PC-3 (cell line): ENCODE results near the gene SRXN1. TPM values are rescaled to one million over a fixed set of nuclear protein-coding genes. Genes with fewer than 3 reads are reported as not detected.

Experiments
- ATAC-seq: fragments of 200-7000 bp; cut with Tn5 transposase; 2 replicates; pipeline ENCODE4 v1.9.1; 2020; ENCODE audit warnings: mild to moderate bottlenecking, moderate library complexity
- BruUV-seq: library from RNA; stranded (reverse); fragments of 400-500 nt; replicated peaks from 2 replicates; lab custom pipeline; 2021; lab: Mats Ljungman, UMichigan
- CTCF ChIA-PET: fragments of 300-600 bp; sonication (Branson Sonifier 250); formaldehyde crosslinking; loops from one replicate; lab custom pipeline; 2022; ENCODE audit warnings: antibody characterized with exemption; lab: Charles Lee
- POLR2A ChIA-PET: fragments of 300-600 bp; sonication (Branson Sonifier 250); formaldehyde crosslinking; loops from one replicate; lab custom pipeline; 2022; ENCODE audit warnings: antibody characterized with exemption; ENCODE audit not compliant: unreplicated experiment; lab: Charles Lee
- DNase-seq: peaks from one replicate; pipeline ENCODE4 v3.0.0-alpha.2; 2015
- H2AFZ ChIP-seq: fragments of 300-600 bp; sonication (generic); 2 replicates; pipeline ENCODE4 v1.6.0; 2016; ENCODE audit warnings: antibody characterized with exemption, low read length
- H3F3A ChIP-seq: fragments of 300-600 bp; sonication (generic); one replicate; pipeline ENCODE4 v1.6.0; 2017; ENCODE audit warnings: antibody characterized with exemption, low read length, control low read depth, mild to moderate bottlenecking; ENCODE audit not compliant: unreplicated experiment
- H3K27ac ChIP-seq: fragments of 300-600 bp; sonication (generic); 2 replicates; pipeline ENCODE4 v1.5.1; 2016; ENCODE audit warnings: mild to moderate bottlenecking, low read length
- H3K27me3 ChIP-seq: fragments of 300-600 bp; sonication (generic); 2 replicates; pipeline ENCODE4 v1.6.1; 2016; ENCODE audit warnings: low read length, mixed read lengths
- H3K36me3 ChIP-seq: fragments of 300-600 bp; sonication (generic); 2 replicates; pipeline ENCODE4 v1.6.1; 2016; ENCODE audit warnings: low read depth, mixed run types, low read length, mixed read lengths
- H3K4me1 ChIP-seq: fragments of 300-600 bp; sonication (generic); 2 replicates; pipeline ENCODE4 v1.5.1; 2016; ENCODE audit warnings: low read length; ENCODE audit not compliant: insufficient read depth
- H3K4me2 ChIP-seq: fragments of 300-600 bp; sonication (generic); 2 replicates; pipeline ENCODE4 v1.6.0; 2016; ENCODE audit warnings: low read length
- H3K4me3 ChIP-seq: fragments of 300-600 bp; sonication (generic); 2 replicates; pipeline ENCODE4 v1.5.1; 2016; ENCODE audit warnings: mild to moderate bottlenecking, low read length, mixed read lengths
- H3K79me2 ChIP-seq: fragments of 300-600 bp; sonication (generic); 2 replicates; pipeline ENCODE4 v1.6.1; 2017; ENCODE audit warnings: low read length, mixed read lengths
- H3K9ac ChIP-seq: fragments of 300-600 bp; sonication (generic); 2 replicates; pipeline ENCODE4 v1.6.0; 2016; ENCODE audit warnings: mild to moderate bottlenecking, low read length
- H3K9me2 ChIP-seq: fragments of 300-600 bp; sonication (generic); replicated peaks from 2 replicates; pipeline ENCODE4 v1.6.1; 2016; ENCODE audit warnings: mixed run types, low read length, mixed read lengths
- H3K9me3 ChIP-seq: fragments of 300-600 bp; sonication (generic); 2 replicates; pipeline ENCODE4 v1.6.1; 2016; ENCODE audit warnings: low read length, mixed read lengths
- H4K20me1 ChIP-seq: fragments of 300-600 bp; sonication (generic); 2 replicates; pipeline ENCODE4 v1.6.1; 2016; ENCODE audit warnings: low read length, mixed read lengths
- CTCF ChIP-seq: fragments of 300-600 bp; sonication (generic); conservative IDR thresholded peaks from 2 replicates; pipeline ENCODE4 v1.5.1; 2017; ENCODE audit warnings: antibody characterized with exemption, low read depth, mild to moderate bottlenecking, low read length
- EZH2 ChIP-seq: fragments of 300-600 bp; sonication (generic); IDR thresholded peaks from one replicate; pipeline ENCODE4 v1.6.1; 2017; ENCODE audit warnings: antibody characterized with exemption, mild to moderate bottlenecking, low read length; ENCODE audit not compliant: unreplicated experiment
- EZH2phosphoT487 ChIP-seq: fragments of 300-600 bp; sonication (generic); IDR thresholded peaks from 2 replicates; pipeline ENCODE4 v1.6.1; 2018; ENCODE audit warnings: mild to moderate bottlenecking, antibody characterized with exemption, low read length, borderline replicate concordance
- intact Hi-C: fragments of 100-400 bp; cut with micrococcal nuclease; formaldehyde crosslinking; loops from 2 replicates; pipeline ENCODE4 v1.9.0; 2023
- total RNA-seq: library from RNA; depleted of rRNA; stranded (reverse); fragments of >200 nt; gene quantifications from 2 replicates; pipeline ENCODE4 v1.2.3, GENCODE V29; 2014

SRXN1 gene
- total RNA-seq, 1 experiment from 2014 or later = 105 TPM

DNA sequence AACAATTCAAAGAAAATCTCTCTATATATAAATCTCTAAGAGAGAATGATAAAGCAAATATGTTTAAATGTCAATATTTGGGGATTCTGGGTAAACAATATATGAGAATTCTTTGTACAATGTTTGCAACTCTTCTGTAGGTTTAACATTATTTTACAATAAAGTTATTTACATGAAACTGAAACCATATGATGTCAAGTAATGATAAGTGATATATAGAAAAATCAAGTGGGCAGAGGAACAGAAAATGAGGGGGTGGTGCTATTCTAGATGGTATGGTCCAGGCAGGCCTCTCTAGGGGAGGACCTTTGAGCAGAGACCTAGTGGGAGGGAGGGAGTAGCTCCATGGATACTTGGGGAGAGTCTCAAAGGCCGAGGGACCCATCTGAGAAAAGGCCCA, 39.0 kb upstream of the SRXN1 start:
- DNase-seq (no peak), ATAC-seq (no peak)
- Histone ChIP-seq H3K27me3 (peaks cover 90% of the 10 kb centered on the region), H3K79me2 (no peaks in the 10 kb centered on the region), H3K9ac (no peak overlapping the region), H3K4me3 (no peak overlapping the region), H3K4me1 (no peaks in the 10 kb centered on the region), H3K9me2 (no peaks in the 10 kb centered on the region), H3F3A (no peaks in the 10 kb centered on the region), H3K27ac (no peak overlapping the region), H4K20me1 (no peaks in the 10 kb centered on the region), H3K36me3 (no peaks in the 10 kb centered on the region), H3K9me3 (no peaks in the 10 kb centered on the region), H2AFZ (no peak overlapping the region), H3K4me2 (no peak overlapping the region)
- TF ChIP-seq EZH2 (no peak), EZH2phosphoT487 (no peak), CTCF (no peak)
- ChIA-PET CTCF (no interaction called here), POLR2A (no interaction called here)
- BruUV-seq = no TSS peak
- intact Hi-C loops = no loop called here

- Histone ChIP-seq H3K4me1 (no peaks in the 10 kb centered on the region), H3K9me3 (no peaks in the 10 kb centered on the region), H2AFZ (no peak overlapping the region), H3K27me3 (peaks cover 81% of the 10 kb centered on the region), H3K4me2 (no peak overlapping the region), H4K20me1 (no peaks in the 10 kb centered on the region), H3K27ac (no peak overlapping the region), H3K79me2 (no peaks in the 10 kb centered on the region), H3K9me2 (no peaks in the 10 kb centered on the region), H3K36me3 (no peaks in the 10 kb centered on the region), H3K4me3 (no peak overlapping the region), H3F3A (no peaks in the 10 kb centered on the region), H3K9ac (no peak overlapping the region)
- ChIA-PET CTCF (no interaction called here), POLR2A (no interaction called here)
- intact Hi-C loops = no loop called here
- ATAC-seq = no peak
- TF ChIP-seq EZH2phosphoT487 (no peak), EZH2 (no peak), CTCF (no peak)
- no TSS peak for BruUV-seq
- DNase-seq = no peak
These were observed 36.9 kb upstream of the SRXN1 start for GRCh38 chr20:689947-690346.

DNA sequence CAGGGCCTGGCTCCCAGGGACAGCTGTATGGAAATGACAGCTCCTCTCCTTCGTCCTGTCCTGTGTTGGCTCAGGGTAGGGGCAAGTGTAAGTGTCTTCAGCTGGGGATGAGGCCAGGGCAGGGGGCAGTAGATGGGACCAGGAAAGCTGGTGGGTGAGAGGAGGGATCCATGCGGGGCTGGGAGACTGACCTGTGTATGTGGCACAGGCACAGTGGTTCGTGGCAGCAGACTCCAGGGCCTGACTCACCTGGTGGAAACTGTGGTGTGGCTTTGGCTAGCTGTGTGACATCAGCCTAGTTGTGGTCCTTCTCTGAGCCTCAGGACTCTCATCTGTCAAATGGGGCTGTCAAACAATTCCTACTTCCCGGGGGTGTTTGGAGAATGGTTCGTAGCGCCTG, 36.3 kb upstream of the SRXN1 start:
- H3F3A ChIP-seq = no peaks in the 10 kb centered on the region
- no peak for DNase-seq
- ChIA-PET POLR2A (no interaction called here), CTCF (no interaction called here)
- intact Hi-C loops = no loop called here
- H4K20me1 ChIP-seq = no peaks in the 10 kb centered on the region
- peaks cover 79% of the 10 kb centered on the region for H3K27me3 ChIP-seq
- no peaks in the 10 kb centered on the region for H3K9me2 ChIP-seq
- H3K36me3 ChIP-seq = no peaks in the 10 kb centered on the region
- no TSS peak for BruUV-seq
- H3K9ac ChIP-seq = no peak overlapping the region
- no peak overlapping the region for H3K4me2 ChIP-seq
- H3K79me2 ChIP-seq = no peaks in the 10 kb centered on the region
- no peak overlapping the region for H2AFZ ChIP-seq
- no peak overlapping the region for H3K4me3 ChIP-seq
- H3K9me3 ChIP-seq = no peaks in the 10 kb centered on the region
- no peak for TF ChIP-seq EZH2phosphoT487
- TF ChIP-seq EZH2 = no peak
- TF ChIP-seq CTCF = no peak
- no peak overlapping the region for H3K27ac ChIP-seq
- H3K4me1 ChIP-seq = no peaks in the 10 kb centered on the region
- no peak for ATAC-seq
